ENCODE results near the gene NMRK1.

Gene NMRK1

GRCh38 chr9:75087824-75088645 lies at the start of gene NMRK1, which contains the start of gene OSTF1:
NMRK1 (minus strand) TSS chr9:75088155; CDS start chr9:75083115, 5,040 bp downstream.
OSTF1 (plus strand) TSS chr9:75088514; CDS start chr9:75088693, 179 bp downstream.
- DNase-seq, result peak; percentile 77 to 94 (median 86)

GRCh38 chr9:75134495-75134894 lies 46.5 kb upstream of the NMRK1 start:
- DNase-seq, result no peak

GRCh38 chr9:75133396-75133795 lies 45.4 kb upstream of the NMRK1 start:
- no peak for DNase-seq

GRCh38 chr9:75132244-75132643 lies 44.3 kb upstream of the NMRK1 start:
- DNase-seq, result no peak

GRCh38 chr9:75131700-75132099 lies 43.7 kb upstream of the NMRK1 start:
- no peak for DNase-seq

- DNase-seq, result no peak
Observed at GRCh38 chr9:75130621-75131230, 42.8 kb upstream of the NMRK1 start.

GRCh38 chr9:75130172-75130571 lies 42.2 kb upstream of the NMRK1 start:
- DNase-seq, result no peak

- no peak for DNase-seq
Observed at GRCh38 chr9:75128535-75128934, 40.6 kb upstream of the NMRK1 start.

GRCh38 chr9:75123696-75124095 lies 35.7 kb upstream of the NMRK1 start:
- no peak for DNase-seq

- no peak for DNase-seq
Observed at GRCh38 chr9:75121914-75122558, 34.1 kb upstream of the NMRK1 start.

- no peak for DNase-seq
Observed at GRCh38 chr9:75120686-75121085, 32.7 kb upstream of the NMRK1 start.

GRCh38 chr9:75117564-75117963 lies 29.6 kb upstream of the NMRK1 start:
- no peak for DNase-seq

- no peak for DNase-seq
Observed at GRCh38 chr9:75116306-75116705, 28.4 kb upstream of the NMRK1 start.

GRCh38 chr9:75112789-75113188 lies 24.8 kb upstream of the NMRK1 start:
- DNase-seq, result no peak

GRCh38 chr9:75111019-75111622 lies 23.2 kb upstream of the NMRK1 start:
- no peak for DNase-seq

- DNase-seq, result no peak
Observed at GRCh38 chr9:75109210-75109839, 21.4 kb upstream of the NMRK1 start.

- DNase-seq, result no peak
Observed at GRCh38 chr9:75108571-75108970, 20.6 kb upstream of the NMRK1 start.

GRCh38 chr9:75106857-75107256 lies 18.9 kb upstream of the NMRK1 start:
- DNase-seq, result no peak

- no peak for DNase-seq
Observed at GRCh38 chr9:75105841-75106240, 17.9 kb upstream of the NMRK1 start.

- no peak for DNase-seq
Observed at GRCh38 chr9:75105019-75105540, 17.1 kb upstream of the NMRK1 start.

GRCh38 chr9:75104607-75105006 lies 16.7 kb upstream of the NMRK1 start:
- no peak for DNase-seq

GRCh38 chr9:75102177-75102790 lies 14.3 kb upstream of the NMRK1 start:
- no peak for DNase-seq
